COLO668 (cell line): ENCODE measurements around the gene MKS1.

Experiments
- DNase-seq: peaks from one replicate; lab custom pipeline; 2025; ENCODE audit not compliant: unreplicated experiment; lab: John Stamatoyannopoulos, UW

MKS1 gene

GRCh38 chr17:58219007-58219788, at the start of gene MKS1:
Gene MKS1 (minus strand): TSS chr17:58219255. CDS start chr17:58219230, 25 bp downstream.
- peak; percentile 92 for DNase-seq

- no peak for DNase-seq
Observed at GRCh38 chr17:58268326-58268725, 49.3 kb upstream of the MKS1 start.

- DNase-seq: no peak
Observed at GRCh38 chr17:58267347-58268324, 48.6 kb upstream of the MKS1 start.

GRCh38 chr17:58265902-58266875, 47.1 kb upstream of the MKS1 start:
- DNase-seq: no peak

GRCh38 chr17:58265271-58265670, 46.2 kb upstream of the MKS1 start:
- DNase-seq: no peak

- DNase-seq: no peak
Observed at GRCh38 chr17:58264407-58265103, 45.5 kb upstream of the MKS1 start.

GRCh38 chr17:58263773-58264172, 44.7 kb upstream of the MKS1 start:
- no peak for DNase-seq

- no peak for DNase-seq
Observed at GRCh38 chr17:58262149-58262548, 43.1 kb upstream of the MKS1 start.

- peak; percentile 3 for DNase-seq
Observed at GRCh38 chr17:58254803-58255202, 35.7 kb upstream of the MKS1 start.

GRCh38 chr17:58253082-58253481, 34.0 kb upstream of the MKS1 start:
- DNase-seq: no peak

GRCh38 chr17:58252141-58252540, 33.1 kb upstream of the MKS1 start:
- DNase-seq: no peak

GRCh38 chr17:58250344-58251011, 31.4 kb upstream of the MKS1 start:
- no peak for DNase-seq

- DNase-seq: peak; percentile 42
Observed at GRCh38 chr17:58249270-58250133, 30.4 kb upstream of the MKS1 start.

- no peak for DNase-seq
Observed at GRCh38 chr17:58248955-58249269, 29.9 kb upstream of the MKS1 start.

- no peak for DNase-seq
Observed at GRCh38 chr17:58247511-58248363, 28.7 kb upstream of the MKS1 start.

GRCh38 chr17:58246781-58247180, 27.7 kb upstream of the MKS1 start:
- no peak for DNase-seq

GRCh38 chr17:58246104-58246740, 27.2 kb upstream of the MKS1 start:
- no peak for DNase-seq
